Measurements from ENCODE around the gene SORCS2.

DNA sequence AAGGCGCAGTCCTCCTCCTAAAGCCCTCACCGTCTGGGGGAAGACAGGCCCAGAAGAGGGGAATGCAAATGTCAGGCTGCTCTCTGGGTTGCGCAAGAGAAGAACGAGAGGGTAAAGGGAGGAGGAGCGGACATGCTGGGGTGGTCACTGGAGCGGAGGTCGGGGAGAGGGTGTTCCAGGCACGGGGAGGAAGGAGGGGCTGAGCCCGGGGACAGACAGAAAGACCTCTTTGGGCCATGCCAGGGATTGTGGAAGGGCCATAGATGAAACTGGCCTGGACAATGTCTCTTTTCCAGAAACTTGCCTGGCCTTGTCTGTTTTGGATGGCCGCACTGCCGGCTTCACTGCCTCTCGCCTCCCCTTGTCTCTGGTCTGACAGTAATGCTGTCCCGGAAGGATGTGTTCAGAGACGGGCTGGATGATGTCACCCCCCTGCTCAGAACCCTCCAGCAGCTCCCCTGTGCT is 121.0 kb downstream of the SORCS2 start:
- TF ChIP-seq CTCF (IDR thresholded peaks at IDR 0.05 in 4 of 5, conservative IDR thresholded peaks at IDR 0.05 in 1 of 5) (no peak), POLR2A (IDR thresholded peaks at IDR 0.05) (no peak)

All from gastrocnemius medialis (tissue), 4 donors.